ENCODE results near the gene HRK.

Gene HRK

GRCh38 chr12:116881325-116881876 is at the start of gene HRK:
HRK (minus strand) TSS chr12:116881441; CDS start chr12:116881307, 134 bp downstream.
- peak within 1 kb of the TSS; percentile 19 for H3K4me3 ChIP-seq (ENCODE audit: low read depth, low read length)
- in situ Hi-C loops (cut with HindIII; ENCODE audit: low sequenced_read_pairs) = no loop called here
- no peak for TF ChIP-seq CTCF (IDR thresholded peaks at IDR 0.05; ENCODE audit: low read depth, low read length, missing control alignments)
- no peak for DNase-seq (ENCODE audit: low read depth)

- in situ Hi-C loops (cut with HindIII; ENCODE audit: low sequenced_read_pairs) = no loop called here
- no peak for TF ChIP-seq CTCF (IDR thresholded peaks at IDR 0.05; ENCODE audit: low read depth, low read length, missing control alignments)
- no peak overlapping the region for H3K4me3 ChIP-seq (ENCODE audit: low read depth, low read length)
- DNase-seq (ENCODE audit: low read depth) = no peak
Observed at GRCh38 chr12:116929885-116930284, 48.6 kb upstream of the HRK start.

- H3K4me3 ChIP-seq (ENCODE audit: low read depth, low read length) = no peak overlapping the region
- no peak for DNase-seq (ENCODE audit: low read depth)
- in situ Hi-C loops (cut with HindIII; ENCODE audit: low sequenced_read_pairs) = no loop called here
- TF ChIP-seq CTCF (IDR thresholded peaks at IDR 0.05; ENCODE audit: low read depth, low read length, missing control alignments) = no peak
Observed at GRCh38 chr12:116928504-116928903, 47.3 kb upstream of the HRK start.

- no peak for DNase-seq (ENCODE audit: low read depth)
- in situ Hi-C loops (cut with HindIII; ENCODE audit: low sequenced_read_pairs) = no loop called here
- no peak overlapping the region for H3K4me3 ChIP-seq (ENCODE audit: low read depth, low read length)
- no peak for TF ChIP-seq CTCF (IDR thresholded peaks at IDR 0.05; ENCODE audit: low read depth, low read length, missing control alignments)
Observed at GRCh38 chr12:116927244-116927940, 46.2 kb upstream of the HRK start.

GRCh38 chr12:116926283-116927243 is 45.3 kb upstream of the HRK start:
- in situ Hi-C loops (cut with HindIII; ENCODE audit: low sequenced_read_pairs) = no loop called here
- no peak for DNase-seq (ENCODE audit: low read depth)
- no peak for TF ChIP-seq CTCF (IDR thresholded peaks at IDR 0.05; ENCODE audit: low read depth, low read length, missing control alignments)

More at GRCh38 chr12:116926283-116927243, 45.3 kb upstream of the HRK start:
- H3K4me3 ChIP-seq (ENCODE audit: low read depth, low read length) = no peak overlapping the region

All from astrocyte of the cerebellum (primary cell).